Measurements from ENCODE around the gene SCAANT1.

SCAANT1 gene

DNA sequence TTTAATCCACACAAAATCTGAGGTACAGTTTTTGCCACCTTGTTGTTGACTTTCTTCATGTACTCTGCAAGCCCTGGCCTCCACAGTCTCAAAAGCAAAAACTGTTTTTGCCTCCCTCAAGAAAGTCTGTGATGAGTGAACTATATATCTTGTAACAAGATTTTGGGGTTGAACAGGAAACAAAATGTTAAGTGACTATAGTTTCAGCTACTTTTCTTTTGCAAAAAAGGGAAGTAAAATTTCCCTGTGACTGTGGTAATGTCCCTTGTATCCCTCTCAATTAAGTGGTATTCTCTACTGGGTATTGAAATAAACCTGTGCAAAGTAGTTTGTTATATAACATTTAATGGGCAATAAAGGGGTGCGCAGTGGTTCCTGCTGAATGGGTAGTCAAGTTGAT is 21.3 kb upstream of the SCAANT1 start:
- H3K23ac ChIP-seq (ENCODE audit: low read length in 2 of 2) = no peak overlapping the region
- no peak overlapping the region for H2BK120ac ChIP-seq (ENCODE audit: low read depth, low read length)
- no peak overlapping the region for H3K27ac ChIP-seq (ENCODE audit: low read length, poor library complexity, severe bottlenecking)
- no peak overlapping the region for H3K4ac ChIP-seq (ENCODE audit: low read depth in 1 of 2, low read length in 2 of 2)
- H2BK15ac ChIP-seq (ENCODE audit: low read depth, poor library complexity, severe bottlenecking) = no peak overlapping the region
- H2BK12ac ChIP-seq (ENCODE audit: low read length in 2 of 2) = no peak overlapping the region
- H3K36me3 ChIP-seq (ENCODE audit: control insufficient read depth in 1 of 2, insufficient read depth in 2 of 2, low read depth in 1 of 2, low read length in 2 of 2) = peaks cover 2 to 17% of the 10 kb centered on the region in 2 experiments
- no peak overlapping the region for H3K18ac ChIP-seq (ENCODE audit: low read depth in 1 of 2, low read length in 2 of 2)
- peaks cover 24% of the 10 kb centered on the region for H3K79me1 ChIP-seq (replicated peaks; ENCODE audit: low read length, poor library complexity, severe bottlenecking)
- H3K27me3 ChIP-seq (ENCODE audit: control insufficient read depth in 1 of 2, insufficient read depth in 1 of 2, low read length in 2 of 2) = no peaks in the 10 kb centered on the region
- no peak overlapping the region for H3K4me2 ChIP-seq (ENCODE audit: low read length, poor library complexity, severe bottlenecking)
- H4K91ac ChIP-seq (ENCODE audit: low read length) = no peak overlapping the region
- no peaks in the 10 kb centered on the region for H3K9me3 ChIP-seq (ENCODE audit: control insufficient read depth, low read length)
- H3K4me3 ChIP-seq (ENCODE audit: insufficient read depth in 1 of 2, low read depth in 1 of 2, low read length in 2 of 2) = peak overlapping the region in 1 of 2 experiments; percentile 25
- no peak for DNase-seq
- no peak overlapping the region for H2AK5ac ChIP-seq (ENCODE audit: low read length, severe bottlenecking)
- no peak overlapping the region for H2BK5ac ChIP-seq (ENCODE audit: low read depth, low read length, poor library complexity, severe bottlenecking)
- H3K9ac ChIP-seq (ENCODE audit: low read length) = peak overlapping the region; percentile 71
- peaks cover 2% of the 10 kb centered on the region for H3K4me1 ChIP-seq (ENCODE audit: control insufficient read depth, insufficient read depth, low read depth, low read length)
- WGBS = 100% methylated on average over 1 of the region's 1 CpG
- H4K8ac ChIP-seq (ENCODE audit: low read length) = no peak overlapping the region
- H3K14ac ChIP-seq (ENCODE audit: low read length in 2 of 2) = no peak overlapping the region
- H2AFZ ChIP-seq (ENCODE audit: low read depth, low read length) = no peak overlapping the region

DNA sequence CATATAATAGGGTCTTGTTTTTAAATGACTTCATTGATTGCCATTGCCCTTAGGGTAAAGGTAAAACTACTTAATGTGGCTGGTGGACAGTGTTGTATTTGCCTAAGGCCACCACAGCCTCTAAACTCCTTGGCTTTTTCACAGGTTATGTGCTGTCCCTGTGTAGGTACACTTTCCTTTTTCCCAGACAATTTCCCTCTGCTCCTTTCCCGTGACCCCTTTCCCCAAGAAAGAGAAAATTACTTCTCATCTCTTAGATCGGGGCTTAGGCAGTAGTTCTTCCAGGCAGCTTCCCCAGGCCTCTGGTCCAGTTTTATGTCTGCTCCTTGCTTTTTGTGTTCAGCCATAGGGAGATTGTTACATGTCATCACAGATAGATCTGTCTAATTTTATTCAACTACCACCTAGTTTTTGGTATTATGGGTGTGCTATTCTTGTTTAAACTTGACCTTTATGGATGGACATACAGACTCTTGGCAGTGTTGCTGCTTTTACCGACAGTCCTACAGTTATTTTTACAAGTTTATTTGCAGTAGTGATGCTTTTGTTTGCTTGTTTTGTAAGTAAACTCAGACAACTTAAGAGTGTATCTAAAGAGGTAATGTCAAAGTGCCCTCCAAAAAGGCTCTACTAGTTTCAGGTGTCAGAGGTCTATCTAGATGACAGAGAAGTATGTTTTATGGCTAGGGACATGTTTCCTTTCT is 20.5 kb upstream of the SCAANT1 start:
- no peak overlapping the region for H3K4me2 ChIP-seq (ENCODE audit: low read length, poor library complexity, severe bottlenecking)
- no peak overlapping the region for H4K91ac ChIP-seq (ENCODE audit: low read length)
- no peak overlapping the region for H2BK15ac ChIP-seq (ENCODE audit: low read depth, poor library complexity, severe bottlenecking)
- no peak overlapping the region for H2BK12ac ChIP-seq (ENCODE audit: low read length in 2 of 2)
- H3K18ac ChIP-seq (ENCODE audit: low read depth in 1 of 2, low read length in 2 of 2) = no peak overlapping the region
- H3K4me3 ChIP-seq (ENCODE audit: insufficient read depth in 1 of 2, low read depth in 1 of 2, low read length in 2 of 2) = no peak overlapping the region
- WGBS = 93% methylated on average over 3 of the region's 3 CpGs
- peaks cover 2 to 19% of the 10 kb centered on the region in 2 experiments for H3K36me3 ChIP-seq (ENCODE audit: control insufficient read depth in 1 of 2, insufficient read depth in 2 of 2, low read depth in 1 of 2, low read length in 2 of 2)
- no peak for DNase-seq
- H2BK5ac ChIP-seq (ENCODE audit: low read depth, low read length, poor library complexity, severe bottlenecking) = no peak overlapping the region
- peaks cover 2% of the 10 kb centered on the region for H3K4me1 ChIP-seq (ENCODE audit: control insufficient read depth, insufficient read depth, low read depth, low read length)
- peak overlapping the region; percentile 71 for H3K9ac ChIP-seq (ENCODE audit: low read length)
- H3K14ac ChIP-seq (ENCODE audit: low read length in 2 of 2) = no peak overlapping the region
- H3K27me3 ChIP-seq (ENCODE audit: control insufficient read depth in 1 of 2, insufficient read depth in 1 of 2, low read length in 2 of 2) = no peaks in the 10 kb centered on the region
- no peaks in the 10 kb centered on the region for H3K9me3 ChIP-seq (ENCODE audit: control insufficient read depth, low read length)
- no peak overlapping the region for H2BK120ac ChIP-seq (ENCODE audit: low read depth, low read length)
- no peak overlapping the region for H3K23ac ChIP-seq (ENCODE audit: low read length in 2 of 2)
- no peak overlapping the region for H2AK5ac ChIP-seq (ENCODE audit: low read length, severe bottlenecking)
- peaks cover 24% of the 10 kb centered on the region for H3K79me1 ChIP-seq (replicated peaks; ENCODE audit: low read length, poor library complexity, severe bottlenecking)
- no peak overlapping the region for H3K4ac ChIP-seq (ENCODE audit: low read depth in 1 of 2, low read length in 2 of 2)
- H2AFZ ChIP-seq (ENCODE audit: low read depth, low read length) = no peak overlapping the region
- no peak overlapping the region for H4K8ac ChIP-seq (ENCODE audit: low read length)
- no peak overlapping the region for H3K27ac ChIP-seq (ENCODE audit: low read length, poor library complexity, severe bottlenecking)

DNA sequence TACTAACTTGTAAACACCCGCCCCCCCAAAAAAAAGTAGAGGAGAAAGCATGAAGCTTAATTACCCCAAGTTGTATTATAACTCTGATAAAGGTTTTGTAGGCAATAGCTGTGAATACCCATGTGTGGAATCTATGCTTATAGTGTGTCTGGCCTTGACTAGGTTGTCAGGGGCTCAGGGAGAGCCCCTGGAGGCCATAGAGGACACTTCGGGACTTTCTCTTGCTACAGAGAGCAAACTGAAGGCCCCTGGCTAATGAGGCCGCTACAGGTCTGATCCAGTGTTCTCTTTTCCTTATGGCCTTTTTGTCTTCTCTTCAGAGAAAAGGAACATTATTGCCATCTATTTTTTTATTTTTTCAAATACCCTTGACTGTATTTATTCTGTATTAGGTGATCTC is 19.1 kb upstream of the SCAANT1 start:
- Histone ChIP-seq H3K9me3 (ENCODE audit: control insufficient read depth, low read length) (no peaks in the 10 kb centered on the region), H2AFZ (ENCODE audit: low read depth, low read length) (no peak overlapping the region), H3K4me3 (ENCODE audit: insufficient read depth in 1 of 2, low read depth in 1 of 2, low read length in 2 of 2) (no peak overlapping the region), H3K4ac (ENCODE audit: low read depth in 1 of 2, low read length in 2 of 2) (no peak overlapping the region), H3K4me1 (ENCODE audit: control insufficient read depth, insufficient read depth, low read depth, low read length) (peaks cover 2% of the 10 kb centered on the region), H3K36me3 (ENCODE audit: control insufficient read depth in 1 of 2, insufficient read depth in 2 of 2, low read depth in 1 of 2, low read length in 2 of 2) (peaks cover 7 to 29% of the 10 kb centered on the region in 2 experiments), H3K27ac (ENCODE audit: low read length, poor library complexity, severe bottlenecking) (no peak overlapping the region), H2BK120ac (ENCODE audit: low read depth, low read length) (no peak overlapping the region), H2AK5ac (ENCODE audit: low read length, severe bottlenecking) (no peak overlapping the region), H2BK5ac (ENCODE audit: low read depth, low read length, poor library complexity, severe bottlenecking) (no peak overlapping the region), H3K23ac (ENCODE audit: low read length in 2 of 2) (no peak overlapping the region), H3K18ac (ENCODE audit: low read depth in 1 of 2, low read length in 2 of 2) (no peak overlapping the region), H3K9ac (ENCODE audit: low read length) (no peak overlapping the region), H2BK12ac (ENCODE audit: low read length in 2 of 2) (no peak overlapping the region), H3K27me3 (ENCODE audit: control insufficient read depth in 1 of 2, insufficient read depth in 1 of 2, low read length in 2 of 2) (no peaks in the 10 kb centered on the region), H3K14ac (ENCODE audit: low read length in 2 of 2) (no peak overlapping the region), H3K79me1 (replicated peaks; ENCODE audit: low read length, poor library complexity, severe bottlenecking) (peaks cover 25% of the 10 kb centered on the region), H4K8ac (ENCODE audit: low read length) (no peak overlapping the region), H3K4me2 (ENCODE audit: low read length, poor library complexity, severe bottlenecking) (no peak overlapping the region), H2BK15ac (ENCODE audit: low read depth, poor library complexity, severe bottlenecking) (no peak overlapping the region), H4K91ac (ENCODE audit: low read length) (no peak overlapping the region)
- WGBS = 95% methylated on average over 2 of the region's 3 CpGs
- no peak for DNase-seq

DNA sequence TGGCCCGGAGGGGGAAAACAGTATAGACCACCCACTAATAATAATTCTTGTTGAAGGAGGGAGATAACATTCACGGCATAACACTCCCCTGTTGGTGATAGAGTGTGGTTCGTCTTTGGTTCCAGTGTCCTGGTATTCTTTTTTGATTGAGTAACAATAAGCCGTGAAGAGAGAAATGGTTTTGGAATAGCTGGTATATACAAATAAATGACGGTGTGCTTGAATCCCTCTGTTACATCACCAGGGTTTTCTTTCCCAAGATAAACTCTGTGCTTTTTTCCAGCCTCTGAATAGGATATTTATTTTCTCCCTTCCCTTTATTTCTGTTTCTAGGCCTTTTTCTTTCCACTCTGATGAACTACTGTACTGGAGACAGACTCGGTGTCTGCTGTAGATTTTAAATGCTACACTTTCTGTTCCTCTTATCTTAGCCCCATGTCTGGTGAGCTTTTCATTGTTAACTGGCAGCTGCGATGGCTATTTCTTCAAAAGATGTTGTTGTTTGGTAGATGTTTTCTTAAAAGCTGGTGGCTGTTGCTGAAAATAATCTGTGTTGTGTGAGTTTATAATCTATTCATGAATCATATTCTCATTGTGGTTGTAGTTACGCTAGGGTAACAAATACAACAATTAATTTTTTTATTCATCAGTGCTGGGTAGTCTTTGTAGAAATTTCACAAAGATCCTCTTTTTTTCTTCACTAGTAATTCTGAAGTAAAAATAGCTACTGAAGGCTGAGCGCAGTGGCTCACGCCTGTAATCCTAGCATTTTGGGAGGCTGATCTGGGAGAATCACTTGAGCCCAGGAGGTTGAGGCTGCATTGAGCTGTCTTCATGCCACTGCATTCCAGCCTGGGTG is 15.5 kb upstream of the SCAANT1 start:
- H3K27ac ChIP-seq (ENCODE audit: low read length, poor library complexity, severe bottlenecking) = no peak overlapping the region
- WGBS = 95% methylated on average over 8 of the region's 10 CpGs
- H3K4me2 ChIP-seq (ENCODE audit: low read length, poor library complexity, severe bottlenecking) = no peak overlapping the region
- no peak overlapping the region for H3K4ac ChIP-seq (ENCODE audit: low read depth in 1 of 2, low read length in 2 of 2)
- no peak overlapping the region for H3K4me3 ChIP-seq (ENCODE audit: insufficient read depth in 1 of 2, low read depth in 1 of 2, low read length in 2 of 2)
- H3K4me1 ChIP-seq (ENCODE audit: control insufficient read depth, insufficient read depth, low read depth, low read length) = peaks cover 2% of the 10 kb centered on the region
- H3K9me3 ChIP-seq (ENCODE audit: control insufficient read depth, low read length) = no peaks in the 10 kb centered on the region
- no peak overlapping the region for H2BK12ac ChIP-seq (ENCODE audit: low read length in 2 of 2)
- H3K18ac ChIP-seq (ENCODE audit: low read depth in 1 of 2, low read length in 2 of 2) = no peak overlapping the region
- no peak overlapping the region for H4K91ac ChIP-seq (ENCODE audit: low read length)
- H2AFZ ChIP-seq (ENCODE audit: low read depth, low read length) = no peak overlapping the region
- H4K8ac ChIP-seq (ENCODE audit: low read length) = no peak overlapping the region
- H2BK120ac ChIP-seq (ENCODE audit: low read depth, low read length) = no peak overlapping the region
- peaks cover 23 to 57% of the 10 kb centered on the region in 2 experiments for H3K36me3 ChIP-seq (ENCODE audit: control insufficient read depth in 1 of 2, insufficient read depth in 2 of 2, low read depth in 1 of 2, low read length in 2 of 2)
- H2BK15ac ChIP-seq (ENCODE audit: low read depth, poor library complexity, severe bottlenecking) = no peak overlapping the region
- H2BK5ac ChIP-seq (ENCODE audit: low read depth, low read length, poor library complexity, severe bottlenecking) = no peak overlapping the region
- no peak overlapping the region for H3K14ac ChIP-seq (ENCODE audit: low read length in 2 of 2)
- no peak overlapping the region for H3K23ac ChIP-seq (ENCODE audit: low read length in 2 of 2)
- H2AK5ac ChIP-seq (ENCODE audit: low read length, severe bottlenecking) = no peak overlapping the region
- H3K9ac ChIP-seq (ENCODE audit: low read length) = no peak overlapping the region
- no peak for DNase-seq
- H3K79me1 ChIP-seq (replicated peaks; ENCODE audit: low read length, poor library complexity, severe bottlenecking) = peaks cover 49% of the 10 kb centered on the region
- no peaks in the 10 kb centered on the region for H3K27me3 ChIP-seq (ENCODE audit: control insufficient read depth in 1 of 2, insufficient read depth in 1 of 2, low read length in 2 of 2)

All from mesenchymal stem cell (in vitro differentiated cells and primary cell).